Measurements from ENCODE around the gene MYO1D. TPM values are rescaled to one million over a fixed set of nuclear protein-coding genes. Genes with fewer than 3 reads are reported as not detected.

MYO1D gene
- total and polyA plus RNA-seq, 2 donors (not counting 1 experiment from before 2014, with no cell fraction given) = 5.4 to 26.7 TPM

- H3K27ac Mint-ChIP-seq = no peak overlapping the region
- no peaks in the 10 kb centered on the region for H3K4me1 Mint-ChIP-seq
- no peaks in the 10 kb centered on the region for H3K27me3 ChIP-seq (replicated peaks in 1 of 4; ENCODE audit: control extremely low read depth in 1 of 4, control insufficient read depth in 3 of 4, insufficient read depth in 4 of 4, low read length in 3 of 4)
- ATAC-seq (ENCODE audit: low read depth) = no peak
- ChIA-PET POLR2A (no interaction called here), CTCF (interaction anchor here (7.6 kb wide), 1 partner anchor 117 kb away, joined by 139 read pairs; the partner anchor contains the start of gene CDK5R1)
- H3K27me3 Mint-ChIP-seq = no peaks in the 10 kb centered on the region
- no peak overlapping the region for H3K4me3 Mint-ChIP-seq
- intact Hi-C loops (cut with micrococcal nuclease) = no loop called here
- H3K4me2 ChIP-seq (replicated peaks; ENCODE audit: low read depth, low read length, poor library complexity, severe bottlenecking) = no peak overlapping the region
- 92% methylated on average over 1 of the region's 2 CpGs for WGBS (ENCODE audit: insufficient coverage)
- no peak for DNase-seq
- H3K4me3 ChIP-seq (ENCODE audit: control extremely low read depth in 1 of 5, extremely low read depth in 1 of 5, insufficient read depth in 1 of 5, low read depth in 2 of 5, low read length in 4 of 5) = no peak overlapping the region
- H3K9me3 Mint-ChIP-seq (ENCODE audit: insufficient read depth) = no peaks in the 10 kb centered on the region
- H4K20me1 ChIP-seq (ENCODE audit: control insufficient read depth, insufficient read depth, low read length, poor library complexity, severe bottlenecking) = no peaks in the 10 kb centered on the region
- no peak overlapping the region for H3K9ac ChIP-seq (ENCODE audit: low read length)
- H2AFZ ChIP-seq (ENCODE audit: insufficient read depth, low read depth, low read length, poor library complexity, severe bottlenecking) = no peak overlapping the region
- no peaks in the 10 kb centered on the region for H3K36me3 ChIP-seq (replicated peaks in 1 of 2; ENCODE audit: control extremely low read depth in 1 of 2, control insufficient read depth in 1 of 2, extremely low read depth in 1 of 2, insufficient read depth in 2 of 2, low read length in 1 of 2)
- H3K9me3 ChIP-seq (ENCODE audit: control extremely low read depth in 1 of 3, control insufficient read depth in 2 of 3, insufficient read depth in 1 of 3, low read length in 2 of 3) = peaks cover 0 to 5% (median 3%) of the 10 kb centered on the region in 3 donors
- H3K27ac ChIP-seq (ENCODE audit: low read length in 2 of 2) = no peak overlapping the region
- no peak for TF ChIP-seq EZH2 (IDR thresholded peaks at IDR 0.05; ENCODE audit: borderline replicate concordance, insufficient read depth, low read depth, low read length, poor library complexity, severe bottlenecking)
- TF ChIP-seq CTCF (IDR thresholded peaks at IDR 0.05) = no peak
- H3K4me1 ChIP-seq (ENCODE audit: control insufficient read depth in 2 of 2, insufficient read depth in 2 of 2, low read length in 2 of 2) = no peaks in the 10 kb centered on the region
- H3K79me2 ChIP-seq (ENCODE audit: control insufficient read depth, insufficient read depth, low read length) = no peaks in the 10 kb centered on the region
These were observed 274.5 kb downstream of the MYO1D start for GRCh38 chr17:32602396-32602795.

GRCh38 chr17:32601866-32602265, 275.1 kb downstream of the MYO1D start:
- Histone ChIP-seq H3K36me3 (replicated peaks in 1 of 2; ENCODE audit: control extremely low read depth in 1 of 2, control insufficient read depth in 1 of 2, extremely low read depth in 1 of 2, insufficient read depth in 2 of 2, low read length in 1 of 2) (no peaks in the 10 kb centered on the region), H3K27me3 (replicated peaks in 1 of 4; ENCODE audit: control extremely low read depth in 1 of 4, control insufficient read depth in 3 of 4, insufficient read depth in 4 of 4, low read length in 3 of 4) (no peaks in the 10 kb centered on the region), H4K20me1 (ENCODE audit: control insufficient read depth, insufficient read depth, low read length, poor library complexity, severe bottlenecking) (no peaks in the 10 kb centered on the region), H2AFZ (ENCODE audit: insufficient read depth, low read depth, low read length, poor library complexity, severe bottlenecking) (no peak overlapping the region), H3K4me2 (replicated peaks; ENCODE audit: low read depth, low read length, poor library complexity, severe bottlenecking) (no peak overlapping the region), H3K9ac (ENCODE audit: low read length) (no peak overlapping the region), H3K4me1 (ENCODE audit: control insufficient read depth in 2 of 2, insufficient read depth in 2 of 2, low read length in 2 of 2) (no peaks in the 10 kb centered on the region), H3K9me3 (ENCODE audit: control extremely low read depth in 1 of 3, control insufficient read depth in 2 of 3, insufficient read depth in 1 of 3, low read length in 2 of 3) (peaks cover 0 to 5% (median 3%) of the 10 kb centered on the region in 3 donors), H3K4me3 (ENCODE audit: control extremely low read depth in 1 of 5, extremely low read depth in 1 of 5, insufficient read depth in 1 of 5, low read depth in 2 of 5, low read length in 4 of 5) (no peak overlapping the region), H3K79me2 (ENCODE audit: control insufficient read depth, insufficient read depth, low read length) (no peaks in the 10 kb centered on the region), H3K27ac (ENCODE audit: low read length in 2 of 2) (no peak overlapping the region)
- no peaks in the 10 kb centered on the region for H3K9me3 Mint-ChIP-seq (ENCODE audit: insufficient read depth)
- TF ChIP-seq EZH2 (IDR thresholded peaks at IDR 0.05; ENCODE audit: borderline replicate concordance, insufficient read depth, low read depth, low read length, poor library complexity, severe bottlenecking) (no peak), CTCF (IDR thresholded peaks at IDR 0.05) (no peak)
- no CpG with 5 or more reads among the region's 2 CpGs for WGBS (ENCODE audit: insufficient coverage)
- H3K27me3 Mint-ChIP-seq = no peaks in the 10 kb centered on the region
- H3K4me3 Mint-ChIP-seq = no peak overlapping the region
- CTCF ChIA-PET = interaction anchor here (2.1 to 7.6 kb wide), 2 partner anchors 117 to 139 kb away, joined by 9 to 139 read pairs; partner anchors contain the start of gene CDK5R1
- no peak overlapping the region for H3K27ac Mint-ChIP-seq
- DNase-seq (no peak), ATAC-seq (ENCODE audit: low read depth) (no peak)
- H3K4me1 Mint-ChIP-seq = no peaks in the 10 kb centered on the region
- intact Hi-C loops (cut with micrococcal nuclease) = no loop called here
- POLR2A ChIA-PET = no interaction called here
